Ovary (tissue), 3 donors: ENCODE data around the gene SZT2.

ENCODE experiments used
- CTCF ChIP-seq, 3 donors: fragments of 450-650 bp in 2 of 3; fragments of 200-600 bp in 1 of 3; IDR thresholded peaks; one replicate each; pipeline versions ENCODE4 v1.5.1 to v1.8.0; 2016 to 2022; ENCODE audit warnings: antibody characterized with exemption in 3 of 3, mild to moderate bottlenecking in 1 of 3
- POLR2A ChIP-seq: fragments of 450-650 bp; IDR thresholded peaks from one replicate; pipeline ENCODE4 v1.6.1; 2017; ENCODE audit warnings: antibody characterized with exemption, mild to moderate bottlenecking, moderate library complexity
- donor health status: DM: no; HTN: no; CAD: no.

GRCh38 chr1:43363283-43363934 lies 26.3 kb upstream of the SZT2 start:
- TF ChIP-seq CTCF (IDR thresholded peaks at IDR 0.05) = no peak
- no peak for TF ChIP-seq POLR2A
